Liver (tissue), 9 donors: ENCODE measurements around the gene H2BW1. TPM values are rescaled to one million over a fixed set of nuclear protein-coding genes. Genes with fewer than 3 reads are reported as not detected.

Experiments used
- DNase-seq: peaks from one replicate; pipeline ENCODE4 v3.0.0-alpha.2; 2017; ENCODE audit warnings: low spot score
- H3K27ac ChIP-seq, 2 donors: one replicate each; pipeline ENCODE4 v1.7.0; 2013; ENCODE audit warnings: inconsistent platforms in 2 of 2, low read length in 2 of 2, control low read depth in 1 of 2, low read depth in 1 of 2, mild to moderate bottlenecking in 1 of 2
- H3K27me3 ChIP-seq, 4 donors: one replicate each; pipeline versions ENCODE4 v1.6.1 to v1.7.0; 2013; ENCODE audit warnings: low read length in 3 of 4, inconsistent platforms in 1 of 4, mild to moderate bottlenecking in 1 of 4, moderate library complexity in 1 of 4; ENCODE audit not compliant: control insufficient read depth in 4 of 4, insufficient read depth in 4 of 4
- H3K36me3 ChIP-seq, 4 donors: one replicate each; pipeline versions ENCODE4 v1.6.1 to v1.7.0; 2013; ENCODE audit warnings: low read length in 3 of 4, mild to moderate bottlenecking in 3 of 4, low read depth in 1 of 4, moderate library complexity in 1 of 4; ENCODE audit not compliant: control insufficient read depth in 4 of 4, insufficient read depth in 3 of 4
- H3K4me1 ChIP-seq, 4 donors: one replicate each; pipeline versions ENCODE4 v1.6.1 to v1.7.0; 2013; ENCODE audit warnings: low read length in 3 of 4, mild to moderate bottlenecking in 3 of 4, moderate library complexity in 1 of 4; ENCODE audit not compliant: control insufficient read depth in 4 of 4, insufficient read depth in 4 of 4
- H3K4me3 ChIP-seq, 3 donors: one replicate each; pipeline versions ENCODE4 v1.6.1 to v1.7.0; 2013; ENCODE audit warnings: low read length in 3 of 3, control low read depth in 1 of 3, low read depth in 1 of 3, mild to moderate bottlenecking in 1 of 3
- H3K9ac ChIP-seq, 2 donors: one replicate each; pipeline ENCODE4 v1.7.0; 2013; ENCODE audit warnings: low read length in 2 of 2, mild to moderate bottlenecking in 2 of 2, moderate library complexity in 2 of 2, control low read depth in 1 of 2, low read depth in 1 of 2
- H3K9me3 ChIP-seq, 4 donors: one replicate each; pipeline versions ENCODE4 v1.6.1 to v1.7.0; 2013; ENCODE audit warnings: low read length in 3 of 4; ENCODE audit not compliant: control insufficient read depth in 4 of 4
- ATF3 ChIP-seq: IDR thresholded peaks from 2 replicates; pipeline ENCODE4 v1.6.1; 2016; ENCODE audit warnings: antibody characterized with exemption
- CTCF ChIP-seq: fragments of 150-350 bp; IDR thresholded peaks from 2 replicates; pipeline ENCODE4 v1.5.1; 2017; ENCODE audit warnings: improper control_type of control experiment, low read depth, low read length; ENCODE audit not compliant: missing input control
- EGR1 ChIP-seq, 2 donors: IDR thresholded peaks; 2 replicates each; pipeline ENCODE4 v1.6.1; 2016 to 2018; ENCODE audit warnings: antibody characterized with exemption in 2 of 2, low read depth in 2 of 2
- FOXA1 ChIP-seq: IDR thresholded peaks from 2 replicates; pipeline ENCODE4 v1.6.1; 2016; ENCODE audit warnings: antibody characterized with exemption
- FOXA2 ChIP-seq: IDR thresholded peaks from 2 replicates; pipeline ENCODE4 v1.6.1; 2016; ENCODE audit warnings: antibody characterized with exemption
- GABPA ChIP-seq, 2 donors: IDR thresholded peaks in 1 of 2; conservative IDR thresholded peaks in 1 of 2; 2 replicates each; pipeline ENCODE4 v1.6.1; 2016; ENCODE audit warnings: antibody characterized with exemption in 2 of 2, mild to moderate bottlenecking in 1 of 2, moderate library complexity in 1 of 2
- HNF4A ChIP-seq, 2 donors: conservative IDR thresholded peaks; 2 replicates each; pipeline ENCODE4 v1.6.1; 2016; ENCODE audit warnings: antibody characterized with exemption in 2 of 2, mild to moderate bottlenecking in 2 of 2
- HNF4G ChIP-seq: IDR thresholded peaks from 2 replicates; pipeline ENCODE4 v1.6.1; 2016; ENCODE audit warnings: antibody characterized with exemption
- JUND ChIP-seq, 2 donors: IDR thresholded peaks; 2 replicates each; pipeline ENCODE4 v1.6.1; 2016; ENCODE audit warnings: antibody characterized with exemption in 2 of 2
- MAX ChIP-seq: IDR thresholded peaks from 2 replicates; pipeline ENCODE4 v1.6.1; 2016; ENCODE audit warnings: antibody characterized with exemption
- NR2F2 ChIP-seq: IDR thresholded peaks from 2 replicates; pipeline ENCODE4 v1.6.1; 2016; ENCODE audit warnings: antibody characterized with exemption
- RAD21 ChIP-seq, 2 donors: IDR thresholded peaks; 2 replicates each; pipeline ENCODE4 v1.6.1; 2016; ENCODE audit warnings: antibody characterized with exemption in 2 of 2, mild to moderate bottlenecking in 2 of 2
- REST ChIP-seq: IDR thresholded peaks from 2 replicates; pipeline ENCODE4 v1.6.1; 2016; ENCODE audit warnings: antibody characterized with exemption, mild to moderate bottlenecking
- RXRA ChIP-seq, 2 donors: IDR thresholded peaks; 2 replicates each; pipeline ENCODE4 v1.6.1; 2017 to 2018; ENCODE audit warnings: antibody characterized with exemption in 2 of 2, mild to moderate bottlenecking in 1 of 2
- SP1 ChIP-seq: IDR thresholded peaks from 2 replicates; pipeline ENCODE4 v1.6.1; 2018; ENCODE audit warnings: antibody characterized with exemption, mild to moderate bottlenecking
- TAF1 ChIP-seq: conservative IDR thresholded peaks from 2 replicates; pipeline ENCODE4 v1.6.1; 2016; ENCODE audit warnings: antibody characterized with exemption, mild to moderate bottlenecking
- YY1 ChIP-seq: IDR thresholded peaks from 2 replicates; pipeline ENCODE4 v1.6.1; 2016; ENCODE audit warnings: antibody characterized with exemption, mild to moderate bottlenecking
- ZBTB33 ChIP-seq: IDR thresholded peaks from 2 replicates; pipeline ENCODE4 v1.6.1; 2016; ENCODE audit warnings: antibody characterized with exemption
- WGBS: extraction: QIAGEN DNeasy Blood & Tissue Kit; methylation state at CpG from one replicate; pipeline ENCODE4 v1.1.7; 2013; 5-methylcytosine and 5-hydroxymethylcytosine counted together
- polyA plus RNA-seq, 2 donors: library from polyadenylated mRNA; stranded (reverse) in 1 of 2; unstranded in 1 of 2; fragments of 200-250 nt in 1 of 2; fragments of >200 nt in 1 of 2; fragmentation: Nextera tagmentation in 1 of 2; extraction: Ambion mirVana in 1 of 2; gene quantifications; one replicate each; pipeline versions ENCODE4 v1.2.1 to v1.2.3, GENCODE V29; 2013 to 2015
- total RNA-seq, 2 donors: library from RNA; depleted of rRNA; stranded (reverse); fragments of >200 nt; gene quantifications; one replicate each; pipeline ENCODE4 v1.2.3, GENCODE V29; 2014
- donor health status: healthy.
- donor health status: healthy.
- donor health status: healthy.
- donor health status: healthy.
- donor health status: healthy.

Gene H2BW1
- total and polyA plus RNA-seq, 4 donors, result not detected

GRCh38 chrX:104008831-104009230, 4.7 kb downstream of the H2BW1 start:
- Histone ChIP-seq H3K9me3 (peaks cover 0 to 3% (median 0%) of the 10 kb centered on the region in 4 donors), H3K4me1 (no peaks in the 10 kb centered on the region), H3K27me3 (peaks cover 0 to 2% (median 0%) of the 10 kb centered on the region in 4 donors), H3K36me3 (no peaks in the 10 kb centered on the region), H3K27ac (no peak overlapping the region), H3K4me3 (no peak overlapping the region), H3K9ac (no peak overlapping the region)
- DNase-seq, result no peak
- 69% methylated on average over 5 of the region's 5 CpGs for WGBS
- no peak for TF ChIP-seq FOXA2
- no peak for TF ChIP-seq NR2F2
- TF ChIP-seq EGR1 (IDR thresholded peaks at IDR 0.05; ENCODE audit: low read depth in 2 of 2), result no peak
- no peak for TF ChIP-seq HNF4G
- TF ChIP-seq HNF4A (conservative IDR thresholded peaks at IDR 0.05), result no peak
- TF ChIP-seq RAD21 (IDR thresholded peaks at IDR 0.05), result no peak
- TF ChIP-seq ZBTB33, result no peak
- no peak for TF ChIP-seq JUND (IDR thresholded peaks at IDR 0.05)
- TF ChIP-seq RXRA (IDR thresholded peaks at IDR 0.05), result no peak
- no peak for TF ChIP-seq ATF3
- TF ChIP-seq CTCF, result no peak
- TF ChIP-seq SP1, result no peak
- no peak for TF ChIP-seq FOXA1
- TF ChIP-seq REST, result no peak
- TF ChIP-seq YY1, result no peak
- no peak for TF ChIP-seq TAF1
- no peak for TF ChIP-seq GABPA (IDR thresholded peaks at IDR 0.05 in 1 of 2, conservative IDR thresholded peaks at IDR 0.05 in 1 of 2)
- no peak for TF ChIP-seq MAX

- Histone ChIP-seq H3K9ac (no peak overlapping the region), H3K9me3 (no peaks in the 10 kb centered on the region), H3K36me3 (no peaks in the 10 kb centered on the region), H3K27me3 (peaks cover 0 to 6% (median 0%) of the 10 kb centered on the region in 4 donors), H3K27ac (no peak overlapping the region), H3K4me1 (no peaks in the 10 kb centered on the region), H3K4me3 (no peak overlapping the region)
- DNase-seq, result no peak
- 30% methylated on average over 5 of the region's 5 CpGs for WGBS
- no peak for TF ChIP-seq JUND (IDR thresholded peaks at IDR 0.05)
- TF ChIP-seq HNF4G, result no peak
- no peak for TF ChIP-seq ATF3
- TF ChIP-seq EGR1 (IDR thresholded peaks at IDR 0.05; ENCODE audit: low read depth in 2 of 2), result no peak
- TF ChIP-seq HNF4A (conservative IDR thresholded peaks at IDR 0.05), result no peak
- TF ChIP-seq GABPA (IDR thresholded peaks at IDR 0.05 in 1 of 2, conservative IDR thresholded peaks at IDR 0.05 in 1 of 2), result no peak
- TF ChIP-seq NR2F2, result no peak
- TF ChIP-seq REST, result no peak
- no peak for TF ChIP-seq SP1
- no peak for TF ChIP-seq CTCF
Measured at GRCh38 chrX:103999234-103999633, 14.3 kb downstream of the H2BW1 start.
